DOHH2 (cell line): ENCODE data around the gene MGAT3.

Experiments
- H3F3A ChIP-seq: fragments of 200-600 bp; sonication (generic), shearing (Covaris generic); 2 replicates; pipeline ENCODE4 v1.6.0; 2016; ENCODE audit warnings: antibody characterized with exemption, mild to moderate bottlenecking; ENCODE audit not compliant: control insufficient read depth, insufficient read depth
- H3K27ac ChIP-seq: fragments of 200-600 bp; sonication (generic); 2 replicates; pipeline ENCODE4 v1.5.1; 2014; ENCODE audit warnings: low read depth, mild to moderate bottlenecking, low read length, moderate library complexity
- H3K27me3 ChIP-seq: fragments of 200-600 bp; sonication (generic); 2 replicates; pipeline ENCODE4 v1.6.1; 2014; ENCODE audit warnings: mild to moderate bottlenecking, low read length, mixed read lengths; ENCODE audit not compliant: control insufficient read depth
- H3K36me3 ChIP-seq: fragments of 200-600 bp; sonication (generic); 2 replicates; pipeline ENCODE4 v1.6.1; 2014; ENCODE audit warnings: mild to moderate bottlenecking, low read length, moderate library complexity, mixed read lengths; ENCODE audit not compliant: control insufficient read depth
- H3K4me1 ChIP-seq: fragments of 200-600 bp; sonication (generic); 2 replicates; pipeline ENCODE4 v1.6.1; 2014; ENCODE audit warnings: mild to moderate bottlenecking, low read length, mixed read lengths; ENCODE audit not compliant: control insufficient read depth
- H3K4me2 ChIP-seq: fragments of 200-600 bp; sonication (generic); 2 replicates; pipeline ENCODE4 v1.6.0; 2014; ENCODE audit warnings: mild to moderate bottlenecking, low read length, moderate library complexity
- H3K4me3 ChIP-seq: fragments of 200-600 bp; sonication (generic); 2 replicates; pipeline ENCODE4 v1.5.1; 2014; ENCODE audit warnings: mild to moderate bottlenecking, low read length, mixed read lengths
- H3K79me2 ChIP-seq: fragments of 200-600 bp; sonication (generic); 2 replicates; pipeline ENCODE4 v1.6.1; 2014; ENCODE audit warnings: mild to moderate bottlenecking, low read length, mixed read lengths; ENCODE audit not compliant: control insufficient read depth
- H3K9me2 ChIP-seq: fragments of 200-600 bp; sonication (generic); replicated peaks from 2 replicates; pipeline ENCODE4 v1.6.1; 2014; ENCODE audit warnings: mild to moderate bottlenecking, low read length, mixed read lengths; ENCODE audit not compliant: control insufficient read depth
- H3K9me3 ChIP-seq: fragments of 200-600 bp; sonication (generic); 2 replicates; pipeline ENCODE4 v1.6.1; 2014; ENCODE audit warnings: antibody characterized with exemption, low read length, mixed read lengths; ENCODE audit not compliant: control insufficient read depth, insufficient read depth
- H4K20me1 ChIP-seq: fragments of 200-600 bp; sonication (generic); 2 replicates; pipeline ENCODE4 v1.6.0; 2014; ENCODE audit warnings: low read depth, mild to moderate bottlenecking, antibody characterized with exemption, low read length, moderate library complexity; ENCODE audit not compliant: control insufficient read depth, insufficient read depth
- CTCF ChIP-seq: fragments of 200-600 bp; sonication (generic); IDR thresholded peaks from one replicate; pipeline ENCODE4 v1.5.1; 2014; ENCODE audit warnings: antibody characterized with exemption, mild to moderate bottlenecking, low read depth, low read length; ENCODE audit not compliant: poor library complexity, severe bottlenecking
- EZH2phosphoT487 ChIP-seq: fragments of 200-600 bp; sonication (generic); IDR thresholded peaks from 2 replicates; pipeline ENCODE4 v1.6.1; 2017; ENCODE audit warnings: borderline replicate concordance, mild to moderate bottlenecking, antibody characterized with exemption, low read length, moderate library complexity, mixed read lengths

MGAT3 gene

GRCh38 chr22:39528681-39529486 is 72.1 kb downstream of the MGAT3 start:
- Histone ChIP-seq H3K79me2 (peaks cover 64% of the 10 kb centered on the region), H3K4me3 (peak overlapping the region; percentile 90), H3K36me3 (peaks cover 76% of the 10 kb centered on the region), H3K27ac (peak overlapping the region; percentile 99), H3K4me1 (peaks cover 81% of the 10 kb centered on the region), H3K9me3 (no peaks in the 10 kb centered on the region), H3F3A (peaks cover 56% of the 10 kb centered on the region), H4K20me1 (0 out of 2 replicates have a peak, but pooled peaks cover 4% of the 10 kb centered on the region), H3K9me2 (no peaks in the 10 kb centered on the region), H3K27me3 (no peaks in the 10 kb centered on the region), H3K4me2 (peak overlapping the region; percentile 98)
- TF ChIP-seq EZH2phosphoT487 (no peak), CTCF (peak; percentile 96)

- peaks cover 51% of the 10 kb centered on the region for H3F3A ChIP-seq
Observed at GRCh38 chr22:39529487-39529851, 72.7 kb downstream of the MGAT3 start.

GRCh38 chr22:39530116-39530515 is 73.3 kb downstream of the MGAT3 start:
- no peaks in the 10 kb centered on the region for H4K20me1 ChIP-seq
- peak overlapping the region; percentile 90 for H3K4me3 ChIP-seq
- H3K79me2 ChIP-seq: peaks cover 53% of the 10 kb centered on the region
- peaks cover 44% of the 10 kb centered on the region for H3F3A ChIP-seq
- peak overlapping the region; percentile 99 for H3K27ac ChIP-seq
- H3K36me3 ChIP-seq: peaks cover 64% of the 10 kb centered on the region
- H3K27me3 ChIP-seq: no peaks in the 10 kb centered on the region
- TF ChIP-seq EZH2phosphoT487: no peak
- TF ChIP-seq CTCF: no peak
- no peaks in the 10 kb centered on the region for H3K9me2 ChIP-seq
- peaks cover 78% of the 10 kb centered on the region for H3K4me1 ChIP-seq
- H3K9me3 ChIP-seq: no peaks in the 10 kb centered on the region
- peak overlapping the region; percentile 98 for H3K4me2 ChIP-seq

More at GRCh38 chr22:39529487-39529851, 72.7 kb downstream of the MGAT3 start:
- Histone ChIP-seq H3K9me2 (no peaks in the 10 kb centered on the region), H3K27me3 (no peaks in the 10 kb centered on the region), H3K4me1 (peaks cover 78% of the 10 kb centered on the region), H3K9me3 (no peaks in the 10 kb centered on the region), H3K36me3 (peaks cover 71% of the 10 kb centered on the region), H4K20me1 (0 out of 2 replicates have a peak, but pooled peaks cover 4% of the 10 kb centered on the region), H3K79me2 (peaks cover 59% of the 10 kb centered on the region), H3K27ac (peak overlapping the region; percentile 99), H3K4me2 (peak overlapping the region; percentile 98), H3K4me3 (peak overlapping the region; percentile 90)
- no peak for TF ChIP-seq EZH2phosphoT487
- peak; percentile 1 for TF ChIP-seq CTCF
